GM12874 (cell line): ENCODE measurements around the gene OR4D11.
A peak's percentile ranks its signal among the peaks of the same experiment; 100 is the strongest.

Experiments used
- TF ChIP-seq, protein P1 (sequence below): IDR thresholded peaks from 2 replicates; pipeline ENCODE4 v1.5.1; 2011; ENCODE audit warnings: low read depth, mild to moderate bottlenecking, control low read depth, low read length, moderate library complexity; ENCODE audit not compliant: insufficient read depth

Gene OR4D11

GRCh38 chr11:59534676-59535075 lies 31.3 kb downstream of the OR4D11 start:
- TF ChIP-seq, protein P1, sequence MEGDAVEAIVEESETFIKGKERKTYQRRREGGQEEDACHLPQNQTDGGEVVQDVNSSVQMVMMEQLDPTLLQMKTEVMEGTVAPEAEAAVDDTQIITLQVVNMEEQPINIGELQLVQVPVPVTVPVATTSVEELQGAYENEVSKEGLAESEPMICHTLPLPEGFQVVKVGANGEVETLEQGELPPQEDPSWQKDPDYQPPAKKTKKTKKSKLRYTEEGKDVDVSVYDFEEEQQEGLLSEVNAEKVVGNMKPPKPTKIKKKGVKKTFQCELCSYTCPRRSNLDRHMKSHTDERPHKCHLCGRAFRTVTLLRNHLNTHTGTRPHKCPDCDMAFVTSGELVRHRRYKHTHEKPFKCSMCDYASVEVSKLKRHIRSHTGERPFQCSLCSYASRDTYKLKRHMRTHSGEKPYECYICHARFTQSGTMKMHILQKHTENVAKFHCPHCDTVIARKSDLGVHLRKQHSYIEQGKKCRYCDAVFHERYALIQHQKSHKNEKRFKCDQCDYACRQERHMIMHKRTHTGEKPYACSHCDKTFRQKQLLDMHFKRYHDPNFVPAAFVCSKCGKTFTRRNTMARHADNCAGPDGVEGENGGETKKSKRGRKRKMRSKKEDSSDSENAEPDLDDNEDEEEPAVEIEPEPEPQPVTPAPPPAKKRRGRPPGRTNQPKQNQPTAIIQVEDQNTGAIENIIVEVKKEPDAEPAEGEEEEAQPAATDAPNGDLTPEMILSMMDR: no peak

- TF ChIP-seq, protein P1: no peak
Measured at GRCh38 chr11:59542142-59542810, 38.9 kb downstream of the OR4D11 start.

DNA sequence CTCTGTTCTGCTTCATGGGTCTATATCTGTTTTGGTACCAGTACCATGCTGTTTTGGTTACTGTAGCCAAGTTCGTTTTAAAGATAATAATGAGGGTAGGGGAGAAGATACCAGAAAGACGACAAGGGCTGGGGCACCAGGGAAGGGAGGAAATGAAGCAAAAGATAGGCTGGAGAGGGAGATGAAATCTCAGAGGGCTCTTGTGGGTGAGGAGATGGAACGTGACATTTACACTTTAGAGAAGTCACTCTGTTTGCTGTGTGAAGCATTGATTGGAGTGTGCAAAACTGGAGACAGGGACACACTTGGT lies 41.4 kb downstream of the OR4D11 start:
- TF ChIP-seq, protein P1: no peak

- TF ChIP-seq, protein P1: no peak
Measured at GRCh38 chr11:59545179-59546020, 42.0 kb downstream of the OR4D11 start.

DNA sequence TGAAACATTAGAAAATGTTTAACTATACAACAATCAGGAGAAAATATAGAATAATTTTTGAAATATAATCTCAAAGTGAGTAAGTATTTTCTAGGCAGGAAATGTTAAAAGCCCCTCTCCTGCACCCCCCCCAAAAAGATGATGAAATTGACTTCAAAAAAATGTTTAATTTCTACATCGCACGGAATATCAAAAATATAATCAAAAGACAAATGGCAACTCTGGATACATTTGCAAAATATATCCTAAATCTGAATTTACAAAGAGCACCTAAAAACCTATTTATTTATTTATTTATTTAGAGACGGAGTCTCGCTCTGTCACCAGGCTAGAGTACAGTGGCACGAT lies 44.9 kb downstream of the OR4D11 start:
- TF ChIP-seq, protein P1: no peak

DNA sequence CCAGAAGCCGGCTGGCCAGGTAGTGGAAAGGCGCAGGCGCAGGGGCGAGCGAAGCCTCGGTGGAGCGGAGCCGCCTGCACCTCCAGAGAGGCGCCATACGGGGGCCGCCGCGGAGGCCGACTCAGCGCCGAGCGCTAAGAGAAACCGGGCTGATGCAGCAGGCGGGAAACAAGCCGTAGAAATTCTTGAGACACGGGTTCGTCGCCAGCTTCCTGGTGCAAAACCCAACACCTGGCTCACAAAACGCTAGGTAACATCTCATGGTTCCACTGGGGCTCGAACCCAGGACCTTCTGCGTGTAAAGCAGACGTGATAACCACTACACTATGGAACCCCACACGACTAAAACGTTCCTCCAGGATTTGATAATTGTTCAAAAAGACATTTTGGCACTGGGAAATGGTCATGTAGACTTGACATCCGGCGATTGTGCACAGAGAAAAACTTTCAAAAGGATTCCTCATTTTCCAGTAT lies 47.0 kb downstream of the OR4D11 start:
- TF ChIP-seq, protein P1: peak; percentile 65

GRCh38 chr11:59550842-59551658 lies 47.7 kb downstream of the OR4D11 start:
- TF ChIP-seq, protein P1: no peak
